Measurements from ENCODE around the gene TFAP2A. TPM values are rescaled to one million over a fixed set of nuclear protein-coding genes. Genes with fewer than 3 reads are reported as not detected.

Gene TFAP2A
- total RNA-seq (under 1 TPM; 0.73 to 0.97 TPM), polyA plus RNA-seq (ENCODE audit: insufficient read length in 6 of 6) (under 1 TPM; 0.17 to 0.78 (median 0.28) TPM)
- long read RNA-seq, donor 1, partial matches to known transcripts, result 0 of 1 reads
- long read RNA-seq, donor 1, other reads (novel, unspliced or antisense), result 0 of 1 reads
- long read RNA-seq, donor 2, result 0 reads
- long read RNA-seq, donor 3, result 0 reads
- long read RNA-seq, donor 4, result 0 reads
- long read RNA-seq, donor 5, result 0 reads
- long read RNA-seq, donor 6, result 0 reads
- long read RNA-seq, donor 7, result 0 reads
- long read RNA-seq, donor 8, result 0 reads
- long read RNA-seq, donor 9, result 0 reads
- long read RNA-seq, donor 10, result 0 reads
- long read RNA-seq, donor 11, partial matches to known transcripts, result 6 of 7 reads
- long read RNA-seq, donor 11, other reads (novel, unspliced or antisense), result 0 of 7 reads
- long read RNA-seq, donor 12, result 0 reads

DNA sequence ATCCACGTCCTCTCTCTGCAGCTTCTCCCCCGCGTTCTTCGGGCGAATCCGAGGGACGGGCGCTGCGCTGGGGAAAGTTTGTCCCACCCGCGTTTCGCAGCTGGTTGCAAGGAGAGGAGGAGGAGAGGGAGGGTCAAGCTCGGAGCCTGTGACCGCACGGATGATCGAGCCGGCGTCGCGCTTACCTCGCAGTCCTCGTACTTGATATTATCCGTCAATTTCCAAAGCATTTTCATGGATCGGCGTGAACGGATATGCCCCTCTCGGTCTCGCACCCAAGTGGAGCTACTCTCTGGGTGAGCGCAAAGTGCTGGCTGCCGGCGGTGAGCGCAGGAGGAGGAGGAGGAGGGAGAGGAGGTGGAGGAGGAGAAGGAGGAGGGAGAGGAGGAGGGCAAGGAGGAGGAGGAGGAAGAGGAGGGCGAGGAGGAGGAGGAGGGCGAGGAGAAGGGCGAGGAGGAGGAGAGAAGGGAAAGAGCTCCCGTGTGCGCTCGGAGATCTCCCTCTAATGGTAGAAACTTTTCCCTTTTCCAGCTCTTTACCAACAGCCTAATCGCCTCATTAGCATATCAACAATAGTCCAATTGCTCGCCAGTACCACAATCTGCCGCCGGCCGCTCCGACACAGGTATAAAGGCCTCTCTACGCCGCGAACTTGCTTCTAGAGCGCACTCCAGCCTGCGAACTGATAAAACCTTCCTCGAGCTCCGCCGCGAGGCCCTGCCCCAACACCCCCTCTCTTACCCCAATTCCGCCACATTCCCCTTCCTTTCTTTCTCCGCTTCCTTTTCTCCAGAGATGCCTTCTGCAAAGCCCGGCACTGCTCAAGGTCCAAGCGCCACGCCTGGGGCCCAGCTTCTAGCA, at the start of gene TFAP2A:
TFAP2A (minus strand) TSS at position 319 of the 861 bp plus-strand sequence; CDS start at position 236, 83 bp downstream.
- Histone ChIP-seq H3K27ac (no peak within 1 kb of the TSS), H3K4me3 (no peak within 1 kb of the TSS), H3K36me3 (no peaks in the 10 kb centered on the region), H3K9me3 (no peaks in the 10 kb centered on the region), H3K4me1 (peaks cover 18 to 40% of the 10 kb centered on the region in 2 donors), H3K27me3 (peaks cover 95 to 100% of the 10 kb centered on the region in 2 donors)
- TF ChIP-seq, protein P1, sequence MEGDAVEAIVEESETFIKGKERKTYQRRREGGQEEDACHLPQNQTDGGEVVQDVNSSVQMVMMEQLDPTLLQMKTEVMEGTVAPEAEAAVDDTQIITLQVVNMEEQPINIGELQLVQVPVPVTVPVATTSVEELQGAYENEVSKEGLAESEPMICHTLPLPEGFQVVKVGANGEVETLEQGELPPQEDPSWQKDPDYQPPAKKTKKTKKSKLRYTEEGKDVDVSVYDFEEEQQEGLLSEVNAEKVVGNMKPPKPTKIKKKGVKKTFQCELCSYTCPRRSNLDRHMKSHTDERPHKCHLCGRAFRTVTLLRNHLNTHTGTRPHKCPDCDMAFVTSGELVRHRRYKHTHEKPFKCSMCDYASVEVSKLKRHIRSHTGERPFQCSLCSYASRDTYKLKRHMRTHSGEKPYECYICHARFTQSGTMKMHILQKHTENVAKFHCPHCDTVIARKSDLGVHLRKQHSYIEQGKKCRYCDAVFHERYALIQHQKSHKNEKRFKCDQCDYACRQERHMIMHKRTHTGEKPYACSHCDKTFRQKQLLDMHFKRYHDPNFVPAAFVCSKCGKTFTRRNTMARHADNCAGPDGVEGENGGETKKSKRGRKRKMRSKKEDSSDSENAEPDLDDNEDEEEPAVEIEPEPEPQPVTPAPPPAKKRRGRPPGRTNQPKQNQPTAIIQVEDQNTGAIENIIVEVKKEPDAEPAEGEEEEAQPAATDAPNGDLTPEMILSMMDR (IDR thresholded peaks at IDR 0.05), result no peak
- DNase-seq (no peak), ATAC-seq (no peak)
- intact Hi-C loops (cut with DNase I), result no loop called here

DNA sequence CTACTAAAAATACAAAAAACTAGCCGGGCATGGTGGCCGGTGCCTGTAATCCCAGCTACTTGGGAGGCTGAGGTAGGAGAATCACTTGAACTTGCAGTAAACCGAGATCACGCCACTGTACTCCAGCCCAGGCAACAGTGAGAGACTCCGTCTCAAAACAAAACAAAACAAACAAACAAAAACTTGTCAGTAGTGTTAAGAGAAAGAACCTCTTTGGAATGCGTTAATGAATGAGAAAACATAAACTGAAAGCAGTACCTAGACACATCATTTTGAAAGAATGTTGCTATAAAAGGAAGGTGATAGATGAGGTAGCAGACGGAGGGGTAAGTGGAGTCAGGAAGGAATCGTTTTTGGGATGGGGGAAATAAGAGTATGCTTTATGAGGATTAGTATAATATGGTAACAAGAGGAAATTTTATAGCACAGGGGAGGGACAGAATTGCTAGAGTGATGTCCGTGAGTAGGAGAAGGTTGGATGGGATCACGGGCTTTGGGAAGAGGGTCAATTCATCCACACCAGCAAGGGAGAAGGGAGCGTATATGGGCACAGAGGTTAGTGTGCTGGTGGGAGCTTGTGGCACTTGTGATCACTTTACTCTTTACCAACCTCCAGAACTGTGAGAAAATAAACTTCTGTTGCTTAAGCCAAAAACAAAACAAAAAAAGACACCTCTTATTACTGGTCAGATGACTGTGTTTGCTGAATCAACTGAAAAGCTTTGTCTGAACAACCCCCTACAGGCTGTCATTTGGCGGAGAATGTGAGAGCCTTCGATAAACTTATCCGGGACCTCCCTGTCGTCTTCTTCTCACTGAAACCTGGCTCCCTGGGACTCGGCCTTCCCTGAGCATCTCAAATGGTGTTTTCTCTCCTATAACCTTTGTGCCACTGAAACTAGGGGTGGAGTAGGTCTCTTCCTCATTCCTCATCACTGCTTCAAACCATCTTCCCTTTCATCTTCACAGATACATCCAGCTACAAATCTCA, 48.9 kb upstream of the TFAP2A start:
- intact Hi-C loops (cut with DNase I), result no loop called here
- TF ChIP-seq, protein P1 (IDR thresholded peaks at IDR 0.05), result no peak
- H3K36me3 ChIP-seq, result no peaks in the 10 kb centered on the region
- DNase-seq (no peak), ATAC-seq (no peak)
- H3K27ac ChIP-seq, result no peak overlapping the region
- H3K4me3 ChIP-seq, result no peak overlapping the region
- H3K4me1 ChIP-seq, result no peaks in the 10 kb centered on the region
- peaks cover 0 to 27% of the 10 kb centered on the region in 2 donors for H3K27me3 ChIP-seq
- no peaks in the 10 kb centered on the region for H3K9me3 ChIP-seq

DNA sequence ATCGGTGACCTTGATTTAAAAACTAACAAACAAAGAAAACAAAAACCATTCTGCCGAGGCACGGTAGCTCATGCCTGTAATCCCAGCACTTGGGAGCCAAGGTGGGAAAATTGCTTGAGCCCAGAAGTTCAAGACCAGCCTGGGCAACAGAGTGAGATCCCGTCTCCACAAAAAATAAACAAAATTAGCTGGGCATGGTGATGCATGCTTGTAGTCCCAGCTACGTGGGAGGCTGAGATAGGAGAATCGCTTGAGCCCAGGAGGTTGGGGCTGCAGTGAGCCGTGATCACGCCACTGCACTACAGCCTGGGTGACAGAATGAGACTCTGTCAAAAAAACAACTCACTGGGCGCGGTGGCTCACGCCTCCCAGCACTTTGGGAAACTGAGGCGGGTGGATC, 48.2 kb upstream of the TFAP2A start:
- Histone ChIP-seq H3K36me3 (no peaks in the 10 kb centered on the region), H3K4me1 (no peaks in the 10 kb centered on the region), H3K27me3 (peaks cover 0 to 27% of the 10 kb centered on the region in 2 donors), H3K9me3 (no peaks in the 10 kb centered on the region), H3K27ac (no peak overlapping the region), H3K4me3 (no peak overlapping the region)
- TF ChIP-seq, protein P1 (IDR thresholded peaks at IDR 0.05), result no peak
- intact Hi-C loops (cut with DNase I), result no loop called here
- no peak for ATAC-seq
- no peak for DNase-seq

DNA sequence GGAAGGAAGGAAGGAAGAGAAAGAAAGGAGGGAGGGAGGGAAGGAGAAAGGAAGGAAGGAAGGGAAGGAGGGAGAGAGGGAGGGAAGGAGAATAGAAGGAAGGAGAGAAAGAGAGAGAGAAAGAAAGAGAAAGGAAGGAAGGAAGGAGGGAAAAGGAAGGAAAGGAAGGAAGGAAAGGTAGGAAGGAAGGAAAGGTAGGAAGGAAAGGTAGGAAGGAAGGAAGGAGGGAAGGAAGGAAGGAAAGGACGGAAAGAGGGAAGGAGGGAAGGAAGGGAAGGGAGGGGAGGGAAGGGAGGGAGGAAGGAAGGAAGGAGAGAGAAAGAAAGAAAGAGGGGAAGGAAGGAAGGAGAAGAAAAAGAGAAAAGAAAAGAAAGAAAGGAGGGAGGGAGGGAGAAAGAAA, 47.0 kb upstream of the TFAP2A start:
- TF ChIP-seq, protein P1 (IDR thresholded peaks at IDR 0.05), result no peak
- Histone ChIP-seq H3K27me3 (peaks cover 0 to 21% of the 10 kb centered on the region in 2 donors), H3K4me3 (no peak overlapping the region), H3K9me3 (no peaks in the 10 kb centered on the region), H3K27ac (no peak overlapping the region), H3K36me3 (no peaks in the 10 kb centered on the region), H3K4me1 (no peaks in the 10 kb centered on the region)
- DNase-seq (no peak), ATAC-seq (no peak)
- intact Hi-C loops (cut with DNase I), result no loop called here
